HepG2 (cell line): Measurements from ENCODE around the gene FUOM. TPM values are rescaled to one million over a fixed set of nuclear protein-coding genes. Genes with fewer than 3 reads are reported as not detected.

Source experiments
- ATAC-seq: fragments of 200-7000 bp; cut with Tn5 transposase; 3 replicates; pipeline ENCODE4 v1.9.1; 2020; ENCODE audit warnings: mild to moderate bottlenecking, moderate library complexity
- BruUV-seq: library from RNA; stranded (reverse); fragments of 400-500 nt; replicated peaks from 2 replicates; lab custom pipeline; 2021; lab: Mats Ljungman, UMichigan
- CTCF ChIA-PET: fragments of 300-600 bp; formaldehyde crosslinking; extraction: SDS; loops from one replicate; lab custom pipeline; 2021; ENCODE audit warnings: low total read pairs, inconsistent platforms, low intra/inter-chr PET ratio; lab: Yijun Ruan, JAX
- POLR2A ChIA-PET: fragments of 350-600 bp; sonication (Branson Sonifier 250); formaldehyde crosslinking; loops from one replicate; lab custom pipeline; 2020; ENCODE audit warnings: antibody characterized with exemption, inconsistent platforms; lab: Yijun Ruan, JAX
- DNase-seq: peaks from one replicate; pipeline ENCODE4 v3.0.0-alpha.2; 2015; ENCODE audit warnings: low spot score
- FAIRE-seq: peaks from 3 replicates; lab custom pipeline; 2011; peaks lifted over from hg19 to GRCh38; lab: Jason Lieb, UNC
- H2AFZ ChIP-seq: one replicate; pipeline ENCODE4 v1.6.1; 2011; ENCODE audit warnings: low read length, inconsistent platforms
- H3K27ac ChIP-seq: fragments of 300-600 bp; 3 replicates; pipeline ENCODE4 v1.8.0; 2011; ENCODE audit warnings: mixed run types, mild to moderate bottlenecking, mixed read lengths, low read length, inconsistent platforms; ENCODE audit not compliant: insufficient read depth; ENCODE audit errors: extremely low read length
- H3K27me3 ChIP-seq, 2 experiments: fragments of 200-600 bp in 1 of 2; 2 replicates in 1 of 2; 3 replicates in 1 of 2; pipeline versions ENCODE4 v1.6.0 to v1.8.0; 2011; ENCODE audit warnings: low read length in 2 of 2, mild to moderate bottlenecking in 2 of 2, moderate library complexity in 2 of 2, inconsistent platforms in 1 of 2; ENCODE audit not compliant: insufficient read depth in 2 of 2, control insufficient read depth in 1 of 2
- H3K36me3 ChIP-seq, 2 experiments: fragments of 200-600 bp in 1 of 2; replicated peaks in 1 of 2; 2 replicates in 1 of 2; 3 replicates in 1 of 2; pipeline versions ENCODE4 v1.5.1 to v1.8.0; 2011; ENCODE audit warnings: low read length in 2 of 2, inconsistent platforms in 1 of 2; ENCODE audit not compliant: insufficient read depth in 2 of 2, control insufficient read depth in 1 of 2
- H3K4me1 ChIP-seq: 2 replicates; pipeline ENCODE4 v1.5.1; 2012; ENCODE audit warnings: low read length, inconsistent platforms; ENCODE audit not compliant: insufficient read depth
- H3K4me2 ChIP-seq: 2 replicates; pipeline ENCODE4 v1.6.0; 2011; ENCODE audit warnings: low read depth, low read length, inconsistent platforms
- H3K4me3 ChIP-seq, 3 experiments: fragments of 200-600 bp in 1 of 3; sonication (generic), shearing (Covaris generic) in 1 of 3; replicated peaks in 1 of 3; 2 replicates each; pipeline ENCODE4 v1.5.1; 2011 to 2016; ENCODE audit warnings: low read length in 3 of 3, inconsistent platforms in 2 of 3, low read depth in 2 of 3, mild to moderate bottlenecking in 2 of 3, control low read depth in 1 of 3, mixed read lengths in 1 of 3; ENCODE audit not compliant: insufficient read depth in 1 of 3
- H3K79me2 ChIP-seq: one replicate; pipeline ENCODE4 v1.6.1; 2011; ENCODE audit warnings: low read length, inconsistent platforms; ENCODE audit not compliant: insufficient read depth
- H3K9ac ChIP-seq: 2 replicates; pipeline ENCODE4 v1.6.0; 2011; ENCODE audit warnings: mild to moderate bottlenecking, low read depth, low read length, inconsistent platforms; ENCODE audit not compliant: insufficient read depth
- H3K9me3 ChIP-seq: 2 replicates; pipeline ENCODE4 v1.5.1; 2012; ENCODE audit warnings: mild to moderate bottlenecking, low read length
- H4K20me1 ChIP-seq: 2 replicates; pipeline ENCODE4 v1.6.0; 2011; ENCODE audit warnings: inconsistent platforms, mild to moderate bottlenecking, low read length, moderate library complexity; ENCODE audit not compliant: insufficient read depth
- ATF2 ChIP-seq: sonication (generic); formaldehyde crosslinking; IDR thresholded peaks from 2 replicates; pipeline ENCODE4 v1.4.0; 2020; ENCODE audit warnings: missing genetic modification reagents
- FOXM1 ChIP-seq: sonication (generic); formaldehyde crosslinking; IDR thresholded peaks from 2 replicates; pipeline ENCODE4 v1.5.0; 2020; ENCODE audit warnings: missing genetic modification reagents
- GATA4 ChIP-seq: sonication (generic); IDR thresholded peaks from 2 replicates; pipeline ENCODE4 v1.6.1; 2016; ENCODE audit warnings: antibody characterized with exemption, low read depth, borderline replicate concordance
- HOXA3 ChIP-seq: sonication (generic); formaldehyde crosslinking; IDR thresholded peaks from 2 replicates; pipeline ENCODE4 v1.5.0; 2020; ENCODE audit warnings: missing genetic modification reagents
- IKZF1 ChIP-seq: fragments of 450-650 bp; IDR thresholded peaks from 2 replicates; pipeline ENCODE4 v1.7.1; 2016
- IRX3 ChIP-seq: sonication (generic); formaldehyde crosslinking; IDR thresholded peaks from 2 replicates; pipeline ENCODE4 v1.8.1; 2023; ENCODE audit warnings: mild to moderate bottlenecking, low read depth, missing genetic modification reagents, borderline replicate concordance
- KDM1A ChIP-seq: IDR thresholded peaks from 2 replicates; pipeline ENCODE4 v1.6.1; 2016; ENCODE audit warnings: missing compliant biosample characterization
- MAFF ChIP-seq: IDR thresholded peaks from 2 replicates; pipeline ENCODE4 v1.6.1; 2011; ENCODE audit warnings: low read depth, low read length, improper control_type of control experiment
- MEIS2 ChIP-seq: sonication (generic); formaldehyde crosslinking; IDR thresholded peaks from 2 replicates; pipeline ENCODE4 v1.9.0; 2021; ENCODE audit warnings: mild to moderate bottlenecking, missing genetic modification reagents
- MTA1 ChIP-seq: sonication (generic); formaldehyde crosslinking; IDR thresholded peaks from 2 replicates; pipeline ENCODE4 v1.4.0; 2020; ENCODE audit warnings: missing genetic modification reagents, mild to moderate bottlenecking, borderline replicate concordance
- PAWR ChIP-seq: sonication (generic); formaldehyde crosslinking; IDR thresholded peaks from 2 replicates; pipeline ENCODE4 v1.4.0; 2020; ENCODE audit warnings: missing genetic modification reagents, mild to moderate bottlenecking, borderline replicate concordance
- PHF20 ChIP-seq: sonication (generic); formaldehyde crosslinking; IDR thresholded peaks from 2 replicates; pipeline ENCODE4 v1.5.0; 2020; ENCODE audit warnings: mild to moderate bottlenecking, missing genetic modification reagents
- POLR2AphosphoS5 ChIP-seq: IDR thresholded peaks from 2 replicates; pipeline ENCODE4 v1.6.1; 2012; ENCODE audit warnings: low read depth, low read length
- REXO4 ChIP-seq: sonication (generic); formaldehyde crosslinking; IDR thresholded peaks from 2 replicates; pipeline ENCODE4 v1.8.0; 2022; ENCODE audit warnings: missing genetic modification reagents, mild to moderate bottlenecking, borderline replicate concordance
- SIN3A ChIP-seq: IDR thresholded peaks from 2 replicates; pipeline ENCODE4 v1.6.1; 2011; ENCODE audit warnings: low read depth, mild to moderate bottlenecking, control low read depth, low read length, borderline replicate concordance
- ZFP36 ChIP-seq: fragments of 150-350 bp; IDR thresholded peaks from 2 replicates; pipeline ENCODE4 v1.6.1; 2018; ENCODE audit warnings: borderline replicate concordance, low read length, low read depth; ENCODE audit not compliant: partially characterized antibody
- ZFY ChIP-seq: sonication (generic); formaldehyde crosslinking; IDR thresholded peaks from 2 replicates; pipeline ENCODE4 v1.4.0; 2020; ENCODE audit warnings: missing genetic modification reagents
- ZMYM2 ChIP-seq: sonication (generic); formaldehyde crosslinking; IDR thresholded peaks from 2 replicates; pipeline ENCODE4 v1.8.0; 2022; ENCODE audit warnings: mild to moderate bottlenecking, missing genetic modification reagents
- ZNF83 ChIP-seq: sonication (generic); formaldehyde crosslinking; IDR thresholded peaks from 2 replicates; pipeline ENCODE4 v1.4.0; 2020; ENCODE audit warnings: missing genetic modification reagents, mild to moderate bottlenecking, borderline replicate concordance
- ZSCAN21 ChIP-seq: sonication (generic); formaldehyde crosslinking; IDR thresholded peaks from 2 replicates; pipeline ENCODE4 v1.8.0; 2022; ENCODE audit warnings: mild to moderate bottlenecking, missing genetic modification reagents, moderate library complexity, borderline replicate concordance
- ZSCAN25 ChIP-seq: sonication (generic); formaldehyde crosslinking; IDR thresholded peaks from 2 replicates; pipeline ENCODE4 v1.8.0; 2022; ENCODE audit warnings: mild to moderate bottlenecking, missing genetic modification reagents
- WGBS: methylation state at CpG from one replicate; pipeline ENCODE4 v1.1.6; 2017; ENCODE audit warnings: low lambda C conversion rate; 5-methylcytosine and 5-hydroxymethylcytosine counted together
- in situ Hi-C: cut with HindIII; loops from 2 replicates; pipeline ENCODE4 v1.10.0; 2017; ENCODE audit warnings: low pct_unique_long_range_greater_than_20kb; ENCODE audit not compliant: extremely low pct_ligation_motif_present
- intact Hi-C: fragments of 100-400 bp; cut with micrococcal nuclease; formaldehyde crosslinking; loops from one replicate; pipeline ENCODE4 v1.10.0; 2022; ENCODE audit not compliant: unreplicated experiment
- polyA plus RNA-seq, 8 experiments: library from polyadenylated mRNA; depleted of rRNA in 3 of 8; stranded (reverse) in 7 of 8; unstranded in 1 of 8; fragments of >200 nt; fragmentation: Illumina TruSeq in 4 of 8; extraction: Trizol in 4 of 8; gene quantifications; 2 replicates each; pipeline versions ENCODE4 v1.2.1 to v1.2.3, GENCODE V29; 2011 to 2016; ENCODE audit warnings: low read depth in 4 of 8, missing spikeins in 1 of 8, mixed read lengths in 1 of 8; ENCODE audit not compliant: insufficient read depth in 1 of 8
- total RNA-seq, 5 experiments: library from RNA; depleted of rRNA; stranded (reverse); fragments of >200 nt; fragmentation: Illumina TruSeq; extraction: Trizol; gene quantifications; 2 replicates each; pipeline ENCODE4 v1.2.3, GENCODE V29; 2016; ENCODE audit warnings: low read depth in 1 of 5
- TF ChIP-seq, protein P1 (sequence below): sonication (generic); formaldehyde crosslinking; IDR thresholded peaks from 2 replicates; pipeline ENCODE4 v1.8.0; 2022; ENCODE audit warnings: missing genetic modification reagents, mild to moderate bottlenecking, inconsistent platforms, borderline replicate concordance

FUOM gene
- total and polyA plus RNA-seq, 2 of the 13 experiments (the other 11 are each of a cell fraction or from before 2014, with no cell fraction given) = 27.5 to 60.4 TPM

- peak; percentile 55 for DNase-seq
- TF ChIP-seq PAWR (CRISPR knock-in tag) (no peak), MTA1 (CRISPR knock-in tag) (peak; percentile 26; the same call in 1 of the 2 replicates), ATF2 (CRISPR knock-in tag) (peak; percentile 49; the same call in 1 of the 2 replicates), ZMYM2 (CRISPR knock-in tag) (no peak), REXO4 (CRISPR knock-in tag) (no peak), IKZF1 (no peak), POLR2AphosphoS5 (peak; percentile 59), HOXA3 (CRISPR knock-in tag) (peak; percentile 72; the same call in 1 of the 2 replicates), IRX3 (CRISPR knock-in tag) (0 out of 2 replicates have a peak, but pooled peaks have one; percentile 28), GATA4 (no peak), FOXM1 (CRISPR knock-in tag) (no peak), ZNF83 (no peak), ZSCAN21 (CRISPR knock-in tag) (peak; percentile 57; the same call in 1 of the 2 replicates), ZFP36 (no peak), KDM1A (CRISPR knock-in tag) (no peak), MEIS2 (CRISPR knock-in tag) (peak; percentile 11; the same call in 1 of the 2 replicates), ZFY (CRISPR knock-in tag) (peak; percentile 98), SIN3A (peak; percentile 38; the same call in 1 of the 2 replicates), ZSCAN25 (CRISPR knock-in tag) (peak; percentile 70), MAFF (no peak), PHF20 (CRISPR knock-in tag) (0 out of 2 replicates have a peak, but pooled peaks have one; percentile 48)
- TF ChIP-seq, protein P1, sequence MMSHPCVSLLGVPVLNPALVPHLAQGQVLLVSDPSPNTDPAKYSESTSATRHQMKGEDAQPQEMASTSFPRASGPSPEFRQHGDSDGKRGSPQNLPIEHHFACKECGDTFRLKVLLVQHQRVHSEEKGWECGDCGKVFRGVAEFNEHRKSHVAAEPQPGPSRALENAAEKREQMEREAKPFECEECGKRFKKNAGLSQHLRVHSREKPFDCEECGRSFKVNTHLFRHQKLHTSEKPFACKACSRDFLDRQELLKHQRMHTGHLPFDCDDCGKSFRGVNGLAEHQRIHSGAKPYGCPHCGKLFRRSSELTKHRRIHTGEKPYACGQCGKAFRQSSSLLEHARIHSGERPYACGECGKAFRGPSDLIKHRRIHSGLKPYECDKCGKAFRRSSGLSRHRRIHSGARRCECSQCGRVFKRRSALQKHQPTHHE (CRISPR knock-in tag) = peak; percentile 30; the same call in 1 of the 2 replicates
Observed at GRCh38 chr10:133308421-133309099, 49.3 kb downstream of the FUOM start, which contains the start of the genes TUBGCP2 and ZNF511. TSS of gene TUBGCP2 (minus strand) at chr10:133308872. CDS start at chr10:133302941, 5,931 bp downstream. TSS of gene ZNF511 (plus strand) at chr10:133308914. CDS start at chr10:133308944, 30 bp downstream.

More at GRCh38 chr10:133308421-133309099, 49.3 kb downstream of the FUOM start, which contains the start of the genes TUBGCP2 and ZNF511:
- 2% methylated on average over 9 of the region's 89 CpGs for WGBS
- H2AFZ ChIP-seq = no peak within 1 kb of the TSS
- in situ Hi-C loops (no loop called here), intact Hi-C loops (no loop called here)
- H3K36me3 ChIP-seq = peaks cover 14 to 35% of the 10 kb centered on the region in 2 experiments; a peak in 4 of 5 replicates
- H3K4me2 ChIP-seq = peak within 1 kb of the TSS; percentile 85
- H3K4me3 ChIP-seq = peak within 1 kb of the TSS; percentile 86 to 96 (median 95)
- no peaks in the 10 kb centered on the region for H3K9me3 ChIP-seq
- BruUV-seq = TSS peak; percentile 72
- H4K20me1 ChIP-seq = peaks cover 9% of the 10 kb centered on the region
- H3K79me2 ChIP-seq = peaks cover 33% of the 10 kb centered on the region
- H3K4me1 ChIP-seq = peaks cover 15% of the 10 kb centered on the region
- H3K9ac ChIP-seq = peak within 1 kb of the TSS; percentile 99
- ChIA-PET CTCF (interaction anchor here (1.4 kb wide), 1 partner anchor 10 kb away, joined by 5 read pairs; no protein-coding TSS in a partner anchor), POLR2A (no interaction called here)
- no peaks in the 10 kb centered on the region; a peak in 1 of 5 replicates for H3K27me3 ChIP-seq
- ATAC-seq (peak; percentile 85), FAIRE-seq (no peak)
- peak within 1 kb of the TSS; percentile 90 for H3K27ac ChIP-seq
